HUES64 (cell line): ENCODE data around the gene OBSCN.
"Not testable (repeated sequence)": the region's sequence is repeated elsewhere in the genome, so short reads cannot be mapped to it uniquely, and the experiment has no call there.

Source experiments
- H3K27ac ChIP-seq: 2 replicates; pipeline ENCODE4 v1.7.0; 2013; ENCODE audit warnings: low read depth, low read length, inconsistent platforms
- H3K27me3 ChIP-seq: 2 replicates; pipeline ENCODE4 v1.6.1; 2013; ENCODE audit warnings: mild to moderate bottlenecking, low read length; ENCODE audit not compliant: insufficient read depth
- H3K36me3 ChIP-seq: 2 replicates; pipeline ENCODE4 v1.6.1; 2013; ENCODE audit warnings: mild to moderate bottlenecking, low read length; ENCODE audit not compliant: insufficient read depth
- H3K4me1 ChIP-seq: 2 replicates; pipeline ENCODE4 v1.6.1; 2013; ENCODE audit warnings: mild to moderate bottlenecking, low read length, moderate library complexity; ENCODE audit not compliant: insufficient read depth
- H3K4me3 ChIP-seq: 2 replicates; pipeline ENCODE4 v1.5.1; 2013; ENCODE audit warnings: mild to moderate bottlenecking, low read length, moderate library complexity
- H3K9ac ChIP-seq: 2 replicates; pipeline ENCODE4 v1.6.1; 2013; ENCODE audit warnings: mild to moderate bottlenecking, low read depth, low read length
- H3K9me3 ChIP-seq: 2 replicates; pipeline ENCODE4 v1.6.1; 2013; ENCODE audit warnings: low read depth, low read length; ENCODE audit not compliant: insufficient read depth
- WGBS: fragments of 150-250, 120-280 bp; methylation state at CpG from one replicate; pipeline ENCODE4 v1.1.7; 2013; ENCODE audit warnings: missing lambda C conversion rate; 5-methylcytosine and 5-hydroxymethylcytosine counted together

OBSCN gene

GRCh38 chr1:228173528-228174481, 34.0 kb upstream of the OBSCN start:
- not testable (repeated sequence) for H3K4me1 ChIP-seq, H3K27ac ChIP-seq, H3K9ac ChIP-seq, H3K36me3 ChIP-seq, H3K4me3 ChIP-seq, H3K9me3 ChIP-seq, H3K27me3 ChIP-seq
- WGBS, result 69% methylated on average over 37 of the region's 69 CpGs

- Histone ChIP-seq H3K27ac (no peak overlapping the region), H3K9ac (no peak overlapping the region), H3K4me3 (no peak overlapping the region), H3K27me3 (no peaks in the 10 kb centered on the region), H3K4me1 (no peaks in the 10 kb centered on the region), H3K9me3 (no peaks in the 10 kb centered on the region), H3K36me3 (no peaks in the 10 kb centered on the region; the same call in 1 of the 2 replicates)
- WGBS, result 90% methylated on average over 52 of the region's 52 CpGs
Observed at GRCh38 chr1:228174482-228175315, 33.1 kb upstream of the OBSCN start.

- no peak overlapping the region for H3K4me3 ChIP-seq
- H3K9me3 ChIP-seq, result no peaks in the 10 kb centered on the region
Observed at GRCh38 chr1:228175316-228176023, 32.4 kb upstream of the OBSCN start.

GRCh38 chr1:228176024-228176395, 31.8 kb upstream of the OBSCN start:
- H3K9ac ChIP-seq, result no peak overlapping the region
- 94% methylated on average over 4 of the region's 4 CpGs for WGBS

More at GRCh38 chr1:228175316-228176023, 32.4 kb upstream of the OBSCN start:
- Histone ChIP-seq H3K27me3 (no peaks in the 10 kb centered on the region), H3K27ac (no peak overlapping the region), H3K36me3 (no peaks in the 10 kb centered on the region; the same call in 1 of the 2 replicates), H3K9ac (no peak overlapping the region), H3K4me1 (no peaks in the 10 kb centered on the region)
- WGBS, result 94% methylated on average over 18 of the region's 18 CpGs

GRCh38 chr1:228176461-228177182, 31.2 kb upstream of the OBSCN start:
- H3K27ac ChIP-seq, result no peak overlapping the region
- no peaks in the 10 kb centered on the region for H3K4me1 ChIP-seq
- no peaks in the 10 kb centered on the region for H3K9me3 ChIP-seq
- 93% methylated on average over 19 of the region's 19 CpGs for WGBS
- no peak overlapping the region for H3K4me3 ChIP-seq
- H3K27me3 ChIP-seq, result no peaks in the 10 kb centered on the region
- no peak overlapping the region for H3K9ac ChIP-seq
- no peaks in the 10 kb centered on the region; the same call in 1 of the 2 replicates for H3K36me3 ChIP-seq

More at GRCh38 chr1:228176024-228176395, 31.8 kb upstream of the OBSCN start:
- Histone ChIP-seq H3K4me3 (no peak overlapping the region), H3K36me3 (no peaks in the 10 kb centered on the region; the same call in 1 of the 2 replicates), H3K9me3 (no peaks in the 10 kb centered on the region), H3K27me3 (no peaks in the 10 kb centered on the region), H3K4me1 (no peaks in the 10 kb centered on the region), H3K27ac (no peak overlapping the region)

GRCh38 chr1:228177183-228177475, 30.7 kb upstream of the OBSCN start:
- Histone ChIP-seq H3K4me3 (no peak overlapping the region), H3K27me3 (no peaks in the 10 kb centered on the region), H3K27ac (no peak overlapping the region), H3K9ac (no peak overlapping the region), H3K9me3 (no peaks in the 10 kb centered on the region), H3K36me3 (no peaks in the 10 kb centered on the region; the same call in 1 of the 2 replicates), H3K4me1 (no peaks in the 10 kb centered on the region)
- WGBS, result 92% methylated on average over 5 of the region's 5 CpGs

- no peak overlapping the region for H3K27ac ChIP-seq
- H3K9me3 ChIP-seq, result no peaks in the 10 kb centered on the region
- no peaks in the 10 kb centered on the region; the same call in 1 of the 2 replicates for H3K36me3 ChIP-seq
- 92% methylated on average over 11 of the region's 12 CpGs for WGBS
- no peak overlapping the region for H3K9ac ChIP-seq
- no peaks in the 10 kb centered on the region for H3K27me3 ChIP-seq
- H3K4me1 ChIP-seq, result no peaks in the 10 kb centered on the region
- no peak overlapping the region for H3K4me3 ChIP-seq
Observed at GRCh38 chr1:228177721-228178710, 29.8 kb upstream of the OBSCN start.

- 92% methylated on average over 12 of the region's 12 CpGs for WGBS
- no peak overlapping the region for H3K4me3 ChIP-seq
- no peak overlapping the region for H3K27ac ChIP-seq
- H3K9me3 ChIP-seq, result no peaks in the 10 kb centered on the region
- H3K27me3 ChIP-seq, result no peaks in the 10 kb centered on the region
- H3K36me3 ChIP-seq, result no peaks in the 10 kb centered on the region; the same call in 1 of the 2 replicates
- H3K4me1 ChIP-seq, result no peaks in the 10 kb centered on the region
- H3K9ac ChIP-seq, result no peak overlapping the region
Observed at GRCh38 chr1:228178737-228179684, 28.8 kb upstream of the OBSCN start.

- 91% methylated on average over 4 of the region's 4 CpGs for WGBS
- Histone ChIP-seq H3K4me1 (no peaks in the 10 kb centered on the region), H3K27ac (no peak overlapping the region), H3K9ac (no peak overlapping the region), H3K9me3 (no peaks in the 10 kb centered on the region), H3K36me3 (no peaks in the 10 kb centered on the region; the same call in 1 of the 2 replicates), H3K27me3 (no peaks in the 10 kb centered on the region), H3K4me3 (no peak overlapping the region)
Observed at GRCh38 chr1:228180271-228180958, 27.4 kb upstream of the OBSCN start.
